Calu3 (cell line): ENCODE measurements around the gene PECR. TPM values are rescaled to one million over a fixed set of nuclear protein-coding genes. Genes with fewer than 3 reads are reported as not detected.

Experiments used
- BruUV-seq: library from RNA; stranded (reverse); fragments of 400-500 nt; replicated peaks from 2 replicates; lab custom pipeline; 2021; lab: Mats Ljungman, UMichigan
- CTCF ChIA-PET: fragments of 300-600 bp; sonication (Branson Sonifier 250); formaldehyde crosslinking; loops from one replicate; lab custom pipeline; 2022; ENCODE audit warnings: antibody characterized with exemption; lab: Charles Lee
- DNase-seq: peaks from one replicate; pipeline ENCODE4 v3.0.0; 2022
- H3K27ac Mint-ChIP-seq: one replicate; pipeline ENCODE4 v1.8.0; 2022; ENCODE audit warnings: mixed read lengths; ENCODE audit not compliant: unreplicated experiment
- H3K27me3 Mint-ChIP-seq: one replicate; pipeline ENCODE4 v1.8.0; 2022; ENCODE audit warnings: mixed read lengths; ENCODE audit not compliant: unreplicated experiment
- H3K36me3 Mint-ChIP-seq: one replicate; pipeline ENCODE4 v1.8.0; 2022; ENCODE audit warnings: mild to moderate bottlenecking, moderate library complexity, mixed read lengths; ENCODE audit not compliant: insufficient read depth, unreplicated experiment
- H3K4me1 Mint-ChIP-seq: one replicate; pipeline ENCODE4 v1.8.0; 2022; ENCODE audit warnings: mild to moderate bottlenecking, low read depth, mixed read lengths; ENCODE audit not compliant: unreplicated experiment
- H3K4me3 Mint-ChIP-seq: one replicate; pipeline ENCODE4 v1.8.0; 2022; ENCODE audit warnings: mild to moderate bottlenecking, low read depth, moderate library complexity, mixed read lengths; ENCODE audit not compliant: unreplicated experiment
- H3K9me3 Mint-ChIP-seq: one replicate; pipeline ENCODE4 v1.8.0; 2022; ENCODE audit warnings: low read depth, mixed read lengths; ENCODE audit not compliant: unreplicated experiment
- CTCF ChIP-seq: fragments of 200-600 bp; IDR thresholded peaks from one replicate; pipeline ENCODE4 v1.8.0; 2022; ENCODE audit warnings: antibody characterized with exemption; ENCODE audit not compliant: unreplicated experiment
- intact Hi-C: fragments of 100-400 bp; cut with micrococcal nuclease; formaldehyde crosslinking; loops from one replicate; pipeline ENCODE4 v1.10.0; 2022; ENCODE audit not compliant: unreplicated experiment
- total RNA-seq: library from RNA; stranded (reverse); gene quantifications from 2 replicates; pipeline ENCODE4 v1.2.3, GENCODE V29; 2022

PECR gene
- total RNA-seq, 1 experiment from 2014 or later: 40.7 TPM

- intact Hi-C loops: no loop called here
- CTCF ChIA-PET: interaction anchor here (0.7 kb wide), 1 partner anchor 1653 kb away, joined by 4 read pairs; no protein-coding TSS in a partner anchor
- no peak for DNase-seq
- Mint-ChIP-seq H3K9me3 (no peaks in the 10 kb centered on the region), H3K4me1 (peaks cover 13% of the 10 kb centered on the region), H3K27me3 (no peaks in the 10 kb centered on the region), H3K4me3 (no peak overlapping the region), H3K27ac (no peak overlapping the region), H3K36me3 (peaks cover 15% of the 10 kb centered on the region)
- no peak for TF ChIP-seq CTCF
- no TSS peak for BruUV-seq
Observed at GRCh38 chr2:216024779-216025336, 56.8 kb downstream of the PECR start.

GRCh38 chr2:216023055-216023648 lies 58.5 kb downstream of the PECR start:
- no TSS peak for BruUV-seq
- H3K9me3 Mint-ChIP-seq: no peaks in the 10 kb centered on the region
- intact Hi-C loops: loop anchor here (1.0 kb wide), 1 partner anchor 73 kb away; no protein-coding TSS in a partner anchor
- no peaks in the 10 kb centered on the region for H3K27me3 Mint-ChIP-seq
- H3K27ac Mint-ChIP-seq: no peak overlapping the region
- peak; percentile 54 for TF ChIP-seq CTCF
- CTCF ChIA-PET: interaction anchor here (0.6 to 1.8 kb wide), 6 partner anchors 17 to 73 kb away, joined by 3 to 14 read pairs (median 4); no protein-coding TSS in a partner anchor
- peak; percentile 59 for DNase-seq
- peaks cover 12% of the 10 kb centered on the region for H3K36me3 Mint-ChIP-seq
- H3K4me1 Mint-ChIP-seq: peaks cover 13% of the 10 kb centered on the region
- no peak overlapping the region for H3K4me3 Mint-ChIP-seq

- peaks cover 5% of the 10 kb centered on the region for H3K36me3 Mint-ChIP-seq
- CTCF ChIA-PET: interaction anchor here (0.9 kb wide), 1 partner anchor 72 kb away, joined by 4 read pairs; no protein-coding TSS in a partner anchor
- no peak for DNase-seq
- H3K4me1 Mint-ChIP-seq: peaks cover 13% of the 10 kb centered on the region
- no peak overlapping the region for H3K4me3 Mint-ChIP-seq
- no peaks in the 10 kb centered on the region for H3K9me3 Mint-ChIP-seq
- no peaks in the 10 kb centered on the region for H3K27me3 Mint-ChIP-seq
- TF ChIP-seq CTCF: no peak
- intact Hi-C loops: no loop called here
- H3K27ac Mint-ChIP-seq: peak overlapping the region; percentile 22
- no TSS peak for BruUV-seq
Observed at GRCh38 chr2:216021768-216022565, 59.6 kb downstream of the PECR start.

- intact Hi-C loops: no loop called here
- H3K9me3 Mint-ChIP-seq: no peaks in the 10 kb centered on the region
- no peaks in the 10 kb centered on the region for H3K36me3 Mint-ChIP-seq
- H3K27me3 Mint-ChIP-seq: no peaks in the 10 kb centered on the region
- no peak for TF ChIP-seq CTCF
- H3K27ac Mint-ChIP-seq: no peak overlapping the region
- CTCF ChIA-PET: no interaction called here
- H3K4me3 Mint-ChIP-seq: no peak overlapping the region
- H3K4me1 Mint-ChIP-seq: peaks cover 13% of the 10 kb centered on the region
- no peak for DNase-seq
- BruUV-seq: no TSS peak
Observed at GRCh38 chr2:216018709-216019108, 62.9 kb downstream of the PECR start.
